ENCODE measurements around the gene ARSG.

GRCh38 chr17:68390888-68391545 is 99.7 kb downstream of the ARSG start:
- no peak for TF ChIP-seq POLR2AphosphoS5 (IDR thresholded peaks at IDR 0.05)
- no peak for TF ChIP-seq CTCF (IDR thresholded peaks at IDR 0.05; ENCODE audit: poor library complexity, severe bottlenecking)
- TF ChIP-seq TAF1 (IDR thresholded peaks at IDR 0.05; ENCODE audit: low read depth) = no peak
- TF ChIP-seq RAD21 (conservative IDR thresholded peaks at IDR 0.05) = no peak
- no peak for TF ChIP-seq EZH2 (IDR thresholded peaks at IDR 0.05; ENCODE audit: borderline replicate concordance, insufficient read depth, low read length, poor library complexity, severe bottlenecking)
